GM19025 (cell line): ENCODE data around the gene TUBG1.
"Not testable (repeated sequence)": the region's sequence is repeated elsewhere in the genome, so short reads cannot be mapped to it uniquely, and the experiment has no call there.

Experiments used
- ATAC-seq: cut with Tn5 transposase; IDR thresholded peaks from one replicate; pipeline ENCODE4 v1.9.1; 2021; ENCODE audit warnings: mild to moderate bottlenecking, low read depth, moderate library complexity; ENCODE audit not compliant: unreplicated experiment

The TUBG1 gene

GRCh38 chr17:42578282-42578869, 31.1 kb upstream of the TUBG1 start:
- ATAC-seq = peak; percentile 54

- ATAC-seq = no peak
Measured at GRCh38 chr17:42579794-42580551, 29.5 kb upstream of the TUBG1 start.

- no peak for ATAC-seq
Measured at GRCh38 chr17:42581744-42582270, 27.7 kb upstream of the TUBG1 start.

- ATAC-seq = no peak
Measured at GRCh38 chr17:42584880-42585279, 24.6 kb upstream of the TUBG1 start.

GRCh38 chr17:42585353-42585752, 24.1 kb upstream of the TUBG1 start:
- no peak for ATAC-seq

GRCh38 chr17:42586514-42587230, 22.8 kb upstream of the TUBG1 start:
- ATAC-seq = no peak

- ATAC-seq = no peak
Measured at GRCh38 chr17:42590886-42591285, 18.6 kb upstream of the TUBG1 start.

GRCh38 chr17:42591411-42591810, 18.1 kb upstream of the TUBG1 start:
- no peak for ATAC-seq

- ATAC-seq = no peak
Measured at GRCh38 chr17:42596386-42596785, 13.1 kb upstream of the TUBG1 start.

- no peak for ATAC-seq
Measured at GRCh38 chr17:42598905-42599304, 10.6 kb upstream of the TUBG1 start.

GRCh38 chr17:42603318-42603717, 6.2 kb upstream of the TUBG1 start:
- ATAC-seq = no peak

GRCh38 chr17:42607769-42608168, 1.7 kb upstream of the TUBG1 start:
- no peak for ATAC-seq

GRCh38 chr17:42608305-42609181, 940 bp upstream of the TUBG1 start:
- peak; percentile 33 for ATAC-seq

- not testable (repeated sequence) for ATAC-seq
Measured at GRCh38 chr17:42609814-42610801, 625 bp downstream of the TUBG1 start.

GRCh38 chr17:42612013-42612412, 2.5 kb downstream of the TUBG1 start:
- no peak for ATAC-seq

- no peak for ATAC-seq
Measured at GRCh38 chr17:42613699-42614295, 4.3 kb downstream of the TUBG1 start.

- no peak for ATAC-seq
Measured at GRCh38 chr17:42617956-42618431, 8.5 kb downstream of the TUBG1 start.

GRCh38 chr17:42618442-42619150, 9.1 kb downstream of the TUBG1 start:
- ATAC-seq = peak; percentile 70
